Liver (tissue), 9 donors: Measurements from ENCODE around the gene SLC31A1. TPM values are rescaled to one million over a fixed set of nuclear protein-coding genes. Genes with fewer than 3 reads are reported as not detected.

Experiments used
- DNase-seq: peaks from one replicate; pipeline ENCODE4 v3.0.0-alpha.2; 2017; ENCODE audit warnings: low spot score
- H3K27ac ChIP-seq, 2 donors: one replicate each; pipeline ENCODE4 v1.7.0; 2013; ENCODE audit warnings: inconsistent platforms in 2 of 2, low read length in 2 of 2, control low read depth in 1 of 2, low read depth in 1 of 2, mild to moderate bottlenecking in 1 of 2
- H3K27me3 ChIP-seq, 4 donors: one replicate each; pipeline versions ENCODE4 v1.6.1 to v1.7.0; 2013; ENCODE audit warnings: low read length in 3 of 4, inconsistent platforms in 1 of 4, mild to moderate bottlenecking in 1 of 4, moderate library complexity in 1 of 4; ENCODE audit not compliant: control insufficient read depth in 4 of 4, insufficient read depth in 4 of 4
- H3K36me3 ChIP-seq, 4 donors: one replicate each; pipeline versions ENCODE4 v1.6.1 to v1.7.0; 2013; ENCODE audit warnings: low read length in 3 of 4, mild to moderate bottlenecking in 3 of 4, low read depth in 1 of 4, moderate library complexity in 1 of 4; ENCODE audit not compliant: control insufficient read depth in 4 of 4, insufficient read depth in 3 of 4
- H3K4me1 ChIP-seq, 4 donors: one replicate each; pipeline versions ENCODE4 v1.6.1 to v1.7.0; 2013; ENCODE audit warnings: low read length in 3 of 4, mild to moderate bottlenecking in 3 of 4, moderate library complexity in 1 of 4; ENCODE audit not compliant: control insufficient read depth in 4 of 4, insufficient read depth in 4 of 4
- H3K4me3 ChIP-seq, 3 donors: one replicate each; pipeline versions ENCODE4 v1.6.1 to v1.7.0; 2013; ENCODE audit warnings: low read length in 3 of 3, control low read depth in 1 of 3, low read depth in 1 of 3, mild to moderate bottlenecking in 1 of 3
- H3K9ac ChIP-seq, 2 donors: one replicate each; pipeline ENCODE4 v1.7.0; 2013; ENCODE audit warnings: low read length in 2 of 2, mild to moderate bottlenecking in 2 of 2, moderate library complexity in 2 of 2, control low read depth in 1 of 2, low read depth in 1 of 2
- H3K9me3 ChIP-seq, 4 donors: one replicate each; pipeline versions ENCODE4 v1.6.1 to v1.7.0; 2013; ENCODE audit warnings: low read length in 3 of 4; ENCODE audit not compliant: control insufficient read depth in 4 of 4
- ATF3 ChIP-seq: IDR thresholded peaks from 2 replicates; pipeline ENCODE4 v1.6.1; 2016; ENCODE audit warnings: antibody characterized with exemption
- CTCF ChIP-seq: fragments of 150-350 bp; IDR thresholded peaks from 2 replicates; pipeline ENCODE4 v1.5.1; 2017; ENCODE audit warnings: improper control_type of control experiment, low read depth, low read length; ENCODE audit not compliant: missing input control
- EGR1 ChIP-seq, 2 donors: IDR thresholded peaks; 2 replicates each; pipeline ENCODE4 v1.6.1; 2016 to 2018; ENCODE audit warnings: antibody characterized with exemption in 2 of 2, low read depth in 2 of 2
- FOXA1 ChIP-seq: IDR thresholded peaks from 2 replicates; pipeline ENCODE4 v1.6.1; 2016; ENCODE audit warnings: antibody characterized with exemption
- FOXA2 ChIP-seq: IDR thresholded peaks from 2 replicates; pipeline ENCODE4 v1.6.1; 2016; ENCODE audit warnings: antibody characterized with exemption
- GABPA ChIP-seq, 2 donors: IDR thresholded peaks in 1 of 2; conservative IDR thresholded peaks in 1 of 2; 2 replicates each; pipeline ENCODE4 v1.6.1; 2016; ENCODE audit warnings: antibody characterized with exemption in 2 of 2, mild to moderate bottlenecking in 1 of 2, moderate library complexity in 1 of 2
- HNF4A ChIP-seq, 2 donors: conservative IDR thresholded peaks; 2 replicates each; pipeline ENCODE4 v1.6.1; 2016; ENCODE audit warnings: antibody characterized with exemption in 2 of 2, mild to moderate bottlenecking in 2 of 2
- HNF4G ChIP-seq: IDR thresholded peaks from 2 replicates; pipeline ENCODE4 v1.6.1; 2016; ENCODE audit warnings: antibody characterized with exemption
- JUND ChIP-seq, 2 donors: IDR thresholded peaks; 2 replicates each; pipeline ENCODE4 v1.6.1; 2016; ENCODE audit warnings: antibody characterized with exemption in 2 of 2
- MAX ChIP-seq: IDR thresholded peaks from 2 replicates; pipeline ENCODE4 v1.6.1; 2016; ENCODE audit warnings: antibody characterized with exemption
- NR2F2 ChIP-seq: IDR thresholded peaks from 2 replicates; pipeline ENCODE4 v1.6.1; 2016; ENCODE audit warnings: antibody characterized with exemption
- RAD21 ChIP-seq, 2 donors: IDR thresholded peaks; 2 replicates each; pipeline ENCODE4 v1.6.1; 2016; ENCODE audit warnings: antibody characterized with exemption in 2 of 2, mild to moderate bottlenecking in 2 of 2
- REST ChIP-seq: IDR thresholded peaks from 2 replicates; pipeline ENCODE4 v1.6.1; 2016; ENCODE audit warnings: antibody characterized with exemption, mild to moderate bottlenecking
- RXRA ChIP-seq, 2 donors: IDR thresholded peaks; 2 replicates each; pipeline ENCODE4 v1.6.1; 2017 to 2018; ENCODE audit warnings: antibody characterized with exemption in 2 of 2, mild to moderate bottlenecking in 1 of 2
- SP1 ChIP-seq: IDR thresholded peaks from 2 replicates; pipeline ENCODE4 v1.6.1; 2018; ENCODE audit warnings: antibody characterized with exemption, mild to moderate bottlenecking
- TAF1 ChIP-seq: conservative IDR thresholded peaks from 2 replicates; pipeline ENCODE4 v1.6.1; 2016; ENCODE audit warnings: antibody characterized with exemption, mild to moderate bottlenecking
- YY1 ChIP-seq: IDR thresholded peaks from 2 replicates; pipeline ENCODE4 v1.6.1; 2016; ENCODE audit warnings: antibody characterized with exemption, mild to moderate bottlenecking
- WGBS: extraction: QIAGEN DNeasy Blood & Tissue Kit; methylation state at CpG from one replicate; pipeline ENCODE4 v1.1.7; 2013; 5-methylcytosine and 5-hydroxymethylcytosine counted together
- polyA plus RNA-seq, 2 donors: library from polyadenylated mRNA; stranded (reverse) in 1 of 2; unstranded in 1 of 2; fragments of 200-250 nt in 1 of 2; fragments of >200 nt in 1 of 2; fragmentation: Nextera tagmentation in 1 of 2; extraction: Ambion mirVana in 1 of 2; gene quantifications; one replicate each; pipeline versions ENCODE4 v1.2.1 to v1.2.3, GENCODE V29; 2013 to 2015
- total RNA-seq, 2 donors: library from RNA; depleted of rRNA; stranded (reverse); fragments of >200 nt; gene quantifications; one replicate each; pipeline ENCODE4 v1.2.3, GENCODE V29; 2014
- TF ChIP-seq, protein P1 (sequence below): IDR thresholded peaks from 2 replicates; pipeline ENCODE4 v1.6.1; 2016; ENCODE audit warnings: antibody characterized with exemption
- donor health status: healthy.
- donor health status: healthy.
- donor health status: healthy.
- donor health status: healthy.
- donor health status: healthy.

The SLC31A1 gene
- total and polyA plus RNA-seq, 4 donors = 26.6 to 96.2 (median 44.9) TPM

DNA sequence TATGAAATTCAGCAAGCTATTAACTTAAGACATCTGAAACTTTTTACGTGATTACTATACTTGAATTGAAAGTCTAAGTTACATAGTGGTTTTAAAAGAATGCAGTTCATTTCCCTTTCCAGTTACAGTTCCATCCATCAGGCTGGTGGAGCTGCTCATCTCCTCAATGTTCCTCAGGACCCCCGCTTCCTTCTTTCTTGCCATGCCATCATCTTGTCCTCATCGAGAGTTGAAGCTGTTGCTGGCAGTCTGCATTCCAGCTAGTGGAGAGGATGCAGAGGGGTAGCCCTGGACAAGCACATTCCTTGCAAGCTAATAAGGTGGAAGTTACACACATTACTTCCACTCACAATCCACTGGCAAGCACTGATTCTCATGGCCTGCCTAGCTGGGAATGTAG, 90.6 kb downstream of the SLC31A1 start:
- WGBS = 91% methylated on average over 3 of the region's 3 CpGs
- TF ChIP-seq RAD21 (IDR thresholded peaks at IDR 0.05) = no peak
- TF ChIP-seq JUND (IDR thresholded peaks at IDR 0.05) = no peak
- no peak for TF ChIP-seq ATF3
- TF ChIP-seq TAF1 = no peak
- no peak for TF ChIP-seq RXRA (IDR thresholded peaks at IDR 0.05)
- TF ChIP-seq CTCF = no peak
- TF ChIP-seq FOXA2 = no peak
- no peak for TF ChIP-seq GABPA (IDR thresholded peaks at IDR 0.05 in 1 of 2, conservative IDR thresholded peaks at IDR 0.05 in 1 of 2)
- TF ChIP-seq FOXA1 = no peak
- TF ChIP-seq EGR1 (IDR thresholded peaks at IDR 0.05; ENCODE audit: low read depth in 2 of 2) = no peak
- TF ChIP-seq MAX = no peak
- no peak for TF ChIP-seq HNF4G
- TF ChIP-seq REST = no peak
- no peak for TF ChIP-seq SP1
- TF ChIP-seq NR2F2 = no peak
- TF ChIP-seq, protein P1, sequence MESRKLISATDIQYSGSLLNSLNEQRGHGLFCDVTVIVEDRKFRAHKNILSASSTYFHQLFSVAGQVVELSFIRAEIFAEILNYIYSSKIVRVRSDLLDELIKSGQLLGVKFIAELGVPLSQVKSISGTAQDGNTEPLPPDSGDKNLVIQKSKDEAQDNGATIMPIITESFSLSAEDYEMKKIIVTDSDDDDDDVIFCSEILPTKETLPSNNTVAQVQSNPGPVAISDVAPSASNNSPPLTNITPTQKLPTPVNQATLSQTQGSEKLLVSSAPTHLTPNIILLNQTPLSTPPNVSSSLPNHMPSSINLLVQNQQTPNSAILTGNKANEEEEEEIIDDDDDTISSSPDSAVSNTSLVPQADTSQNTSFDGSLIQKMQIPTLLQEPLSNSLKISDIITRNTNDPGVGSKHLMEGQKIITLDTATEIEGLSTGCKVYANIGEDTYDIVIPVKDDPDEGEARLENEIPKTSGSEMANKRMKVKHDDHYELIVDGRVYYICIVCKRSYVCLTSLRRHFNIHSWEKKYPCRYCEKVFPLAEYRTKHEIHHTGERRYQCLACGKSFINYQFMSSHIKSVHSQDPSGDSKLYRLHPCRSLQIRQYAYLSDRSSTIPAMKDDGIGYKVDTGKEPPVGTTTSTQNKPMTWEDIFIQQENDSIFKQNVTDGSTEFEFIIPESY = no peak
- TF ChIP-seq YY1 = no peak
- TF ChIP-seq HNF4A (conservative IDR thresholded peaks at IDR 0.05) = no peak
- Histone ChIP-seq H3K9ac (no peak overlapping the region), H3K4me3 (no peak overlapping the region), H3K9me3 (no peaks in the 10 kb centered on the region), H3K27me3 (no peaks in the 10 kb centered on the region), H3K36me3 (peaks cover 0 to 2% (median 0%) of the 10 kb centered on the region in 4 donors), H3K4me1 (no peaks in the 10 kb centered on the region), H3K27ac (no peak overlapping the region)
- no peak for DNase-seq

DNA sequence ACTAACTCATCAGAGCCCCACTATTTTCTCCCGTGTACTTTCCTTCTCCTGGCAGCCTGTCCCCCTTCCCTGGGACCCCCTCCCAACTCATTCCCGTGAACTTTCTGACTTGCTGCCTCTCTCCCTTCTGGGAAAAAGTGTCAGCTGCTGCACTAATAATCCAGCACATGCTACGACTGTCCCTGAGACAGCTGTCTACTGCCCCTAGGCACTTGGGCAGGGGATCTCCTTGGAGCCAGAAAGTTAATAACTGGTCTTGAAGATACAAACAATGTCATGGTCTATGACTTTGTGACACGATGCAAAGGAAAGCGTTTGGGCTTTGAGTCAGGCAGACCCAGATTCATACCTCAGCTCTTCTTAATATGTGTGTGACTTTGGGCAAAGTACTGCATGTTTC, 91.9 kb downstream of the SLC31A1 start:
- Histone ChIP-seq H3K4me1 (no peaks in the 10 kb centered on the region), H3K9ac (no peak overlapping the region), H3K36me3 (peaks cover 0 to 3% (median 0%) of the 10 kb centered on the region in 4 donors), H3K27me3 (no peaks in the 10 kb centered on the region), H3K4me3 (no peak overlapping the region), H3K27ac (no peak overlapping the region), H3K9me3 (no peaks in the 10 kb centered on the region)
- 88% methylated on average over 5 of the region's 5 CpGs for WGBS
- no peak for DNase-seq
- no peak for TF ChIP-seq SP1

Other genes starting within 250 kb of the SLC31A1 start
- under 1 TPM; 0.08 to 0.23 TPM for gene ZNF883, start 209.4 kb upstream of the SLC31A1 start, total RNA-seq
- under 1 TPM; 0.03 to 0.13 TPM for gene ZNF883, start 209.4 kb upstream of the SLC31A1 start, polyA plus RNA-seq
- gene ZFP37, start 164.8 kb upstream of the SLC31A1 start, total RNA-seq = under 1 TPM; 0.19 to 0.50 TPM
- gene ZFP37, start 164.8 kb upstream of the SLC31A1 start, polyA plus RNA-seq = under 1 TPM; 0.32 to 0.46 TPM
- 10 to 100 TPM in 1 of 2 donors, 1 to 10 TPM in 1; 7.2 to 28.5 TPM for gene SLC31A2, start 70.5 kb upstream of the SLC31A1 start, total RNA-seq
- gene SLC31A2, start 70.5 kb upstream of the SLC31A1 start, polyA plus RNA-seq = 10 to 100 TPM; 19.0 to 30.6 TPM
- gene FKBP15, start 267 bp upstream of the SLC31A1 start, total RNA-seq = 10 to 100 TPM; 16.8 to 18.2 TPM
- gene FKBP15, start 267 bp upstream of the SLC31A1 start, polyA plus RNA-seq = 1 to 10 TPM; 6.2 to 9.1 TPM
- 10 to 100 TPM; 12.5 to 16.7 TPM for gene CDC26, start 54.0 kb downstream of the SLC31A1 start, total RNA-seq
- gene CDC26, start 54.0 kb downstream of the SLC31A1 start, polyA plus RNA-seq = 10 to 100 TPM; 25.9 to 38.9 TPM
- 10 to 100 TPM; 11.6 to 11.9 TPM for gene PRPF4, start 54.1 kb downstream of the SLC31A1 start, total RNA-seq
- 1 to 10 TPM; 5.0 to 9.3 TPM for gene PRPF4, start 54.1 kb downstream of the SLC31A1 start, polyA plus RNA-seq
- gene RNF183, start 81.8 kb downstream of the SLC31A1 start, total RNA-seq = not detected
- gene RNF183, start 81.8 kb downstream of the SLC31A1 start, polyA plus RNA-seq = under 1 TPM in 1 of 2 donors, not detected in 1; 0.07 TPM
- 1 to 10 TPM; 1.1 to 3.2 TPM for gene WDR31, start 118.7 kb downstream of the SLC31A1 start, total RNA-seq
- gene WDR31, start 118.7 kb downstream of the SLC31A1 start, polyA plus RNA-seq = 1 to 10 TPM; 1.1 to 1.3 TPM
- 1 to 10 TPM in 1 of 2 donors, under 1 TPM in 1; 0.50 to 2.3 TPM for gene BSPRY, start 128.0 kb downstream of the SLC31A1 start, total RNA-seq
- under 1 TPM; 0.31 to 0.81 TPM for gene BSPRY, start 128.0 kb downstream of the SLC31A1 start, polyA plus RNA-seq
- gene HDHD3, start 155.4 kb downstream of the SLC31A1 start, total RNA-seq = 10 to 100 TPM; 26.9 to 61.2 TPM
- 10 to 100 TPM; 60.8 to 63.6 TPM for gene HDHD3, start 155.4 kb downstream of the SLC31A1 start, polyA plus RNA-seq
- gene ALAD, start 179.7 kb downstream of the SLC31A1 start, total RNA-seq = 100 to 1,000 TPM in 1 of 2 donors, 10 to 100 TPM in 1; 99.1 to 258 TPM
- 10 to 100 TPM; 40.2 to 49.3 TPM for gene ALAD, start 179.7 kb downstream of the SLC31A1 start, polyA plus RNA-seq
- gene POLE3, start 189.1 kb downstream of the SLC31A1 start, total RNA-seq = 10 to 100 TPM; 20.9 to 27.5 TPM
- gene POLE3, start 189.1 kb downstream of the SLC31A1 start, polyA plus RNA-seq = 10 to 100 TPM; 15.7 to 24.8 TPM
- gene C9orf43, start 189.2 kb downstream of the SLC31A1 start, total RNA-seq = 1 to 10 TPM in 1 of 2 donors, under 1 TPM in 1; 0.09 to 1.1 TPM
- gene C9orf43, start 189.2 kb downstream of the SLC31A1 start, polyA plus RNA-seq = under 1 TPM; 0.23 to 0.26 TPM
- gene RGS3, start 242.2 kb downstream of the SLC31A1 start, total RNA-seq = 10 to 100 TPM; 13.0 to 23.0 TPM
- 10 to 100 TPM; 33.7 to 65.0 TPM for gene RGS3, start 242.2 kb downstream of the SLC31A1 start, polyA plus RNA-seq